Measurements from ENCODE around the gene ADAM15. TPM values are rescaled to one million over a fixed set of nuclear protein-coding genes. Genes with fewer than 3 reads are reported as not detected.

Gene ADAM15
- total RNA-seq, 6 experiments from 2014 or later: 16.2 to 33.9 (median 26.4) TPM

- intact Hi-C loops (cut with DNase I): loop anchor here (5.0 kb wide), 1 partner anchor 73 kb away; no protein-coding TSS in a partner anchor
- ATAC-seq (peak; percentile 37 to 55 (median 50)), DNase-seq (peak in 2 of 3 donors; percentile 51 to 59)
- WGBS (ENCODE audit: insufficient coverage, low coverage, low lambda C conversion rate, missing lambda C conversion rate): 19% methylated on average over 11 of the region's 13 CpGs
- Histone ChIP-seq H3K27me3 (no peaks in the 10 kb centered on the region), H3K4me1 (peaks cover 0 to 25% (median 11%) of the 10 kb centered on the region in 4 donors), H3K36me3 (no peaks in the 10 kb centered on the region), H3K27ac (peak overlapping the region; percentile 55 to 76 (median 66)), H3K9me3 (no peaks in the 10 kb centered on the region), H3K4me3 (no peak overlapping the region)
- peak in 3 of 4 donors; percentile 40 to 62 (median 50) for TF ChIP-seq CTCF (IDR thresholded peaks at IDR 0.05)
- TF ChIP-seq POLR2A (IDR thresholded peaks at IDR 0.05): no peak
These were observed 43.0 kb downstream of the ADAM15 start for GRCh38 chr1:155093911-155094621.

GRCh38 chr1:155094622-155094948 lies 43.5 kb downstream of the ADAM15 start:
- intact Hi-C loops (cut with DNase I): loop anchor here (5.0 kb wide), 1 partner anchor 73 kb away; no protein-coding TSS in a partner anchor
- 78% methylated on average over 2 of the region's 2 CpGs for WGBS (ENCODE audit: insufficient coverage, low coverage, low lambda C conversion rate, missing lambda C conversion rate)
- Histone ChIP-seq H3K9me3 (no peaks in the 10 kb centered on the region), H3K4me3 (no peak overlapping the region), H3K27ac (peak overlapping the region; percentile 55 to 76 (median 66)), H3K36me3 (no peaks in the 10 kb centered on the region), H3K4me1 (peaks cover 0 to 25% (median 11%) of the 10 kb centered on the region in 4 donors), H3K27me3 (no peaks in the 10 kb centered on the region)
- peak in 1 of 3 donors; percentile 37 for DNase-seq
- ATAC-seq: no peak
- no peak for TF ChIP-seq POLR2A (IDR thresholded peaks at IDR 0.05)
- peak in 1 of 4 donors; percentile 9 for TF ChIP-seq CTCF (IDR thresholded peaks at IDR 0.05)

- WGBS (ENCODE audit: insufficient coverage, low coverage, low lambda C conversion rate, missing lambda C conversion rate): 79% methylated on average over 7 of the region's 7 CpGs
- Histone ChIP-seq H3K27me3 (no peaks in the 10 kb centered on the region), H3K36me3 (no peaks in the 10 kb centered on the region), H3K4me3 (no peak overlapping the region), H3K4me1 (peaks cover 0 to 34% (median 17%) of the 10 kb centered on the region in 4 donors), H3K27ac (no peak overlapping the region), H3K9me3 (no peaks in the 10 kb centered on the region)
- no peak for ATAC-seq
- TF ChIP-seq POLR2A (IDR thresholded peaks at IDR 0.05) (no peak), CTCF (IDR thresholded peaks at IDR 0.05) (no peak)
- no peak for DNase-seq
- intact Hi-C loops (cut with DNase I): no loop called here
These were observed 48.2 kb downstream of the ADAM15 start for GRCh38 chr1:155099331-155099730.

- no peaks in the 10 kb centered on the region for H3K27me3 ChIP-seq
- peak overlapping the region; percentile 97 to 100 (median 99) for H3K27ac ChIP-seq
- no peaks in the 10 kb centered on the region for H3K36me3 ChIP-seq
- ATAC-seq (peak in 3 of 4 donors; percentile 4 to 8 (median 7)), DNase-seq (peak in 1 of 3 donors; percentile 40)
- no peaks in the 10 kb centered on the region for H3K9me3 ChIP-seq
- H3K4me1 ChIP-seq: peaks cover 0 to 60% (median 29%) of the 10 kb centered on the region in 4 donors
- no peak overlapping the region for H3K4me3 ChIP-seq
- 25% methylated on average over 9 of the region's 9 CpGs for WGBS (ENCODE audit: insufficient coverage, low coverage, low lambda C conversion rate, missing lambda C conversion rate)
- TF ChIP-seq CTCF (IDR thresholded peaks at IDR 0.05): no peak
- TF ChIP-seq POLR2A (IDR thresholded peaks at IDR 0.05): no peak
- intact Hi-C loops (cut with DNase I): no loop called here
These were observed 52.2 kb downstream of the ADAM15 start for GRCh38 chr1:155103325-155103724.

Data from right lobe of liver (tissue), 6 donors.